Activated T-cell treated with anti-CD3 and anti-CD28 coated beads, Interleukin-2, amount 50 U/mL, for 1 hour (primary cell): Measurements from ENCODE around the gene SNX30.

Experiments used
- DNase-seq: peaks from one replicate; pipeline ENCODE4 v3.0.0-alpha.2; 2020

Gene SNX30

DNA sequence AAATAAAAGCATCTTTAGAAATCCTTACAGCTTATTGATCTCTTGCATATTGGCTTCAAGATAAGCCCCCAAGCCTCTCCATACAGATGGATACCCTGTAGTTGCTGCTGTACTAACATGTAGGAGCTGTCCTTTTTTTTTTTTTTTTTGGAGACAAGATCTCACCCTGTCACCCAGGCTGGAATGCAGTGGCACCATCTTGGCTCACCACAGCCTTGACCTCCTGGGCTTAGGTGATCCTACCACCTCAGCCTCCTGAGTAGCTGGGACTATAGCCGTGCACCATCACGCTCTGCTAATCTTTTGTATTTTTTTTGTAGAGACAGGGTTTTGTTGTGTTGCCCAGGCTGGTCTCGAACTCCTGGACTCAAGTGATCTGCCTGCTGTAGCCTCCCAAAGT lies 35.4 kb downstream of the SNX30 start:
- DNase-seq: no peak

DNA sequence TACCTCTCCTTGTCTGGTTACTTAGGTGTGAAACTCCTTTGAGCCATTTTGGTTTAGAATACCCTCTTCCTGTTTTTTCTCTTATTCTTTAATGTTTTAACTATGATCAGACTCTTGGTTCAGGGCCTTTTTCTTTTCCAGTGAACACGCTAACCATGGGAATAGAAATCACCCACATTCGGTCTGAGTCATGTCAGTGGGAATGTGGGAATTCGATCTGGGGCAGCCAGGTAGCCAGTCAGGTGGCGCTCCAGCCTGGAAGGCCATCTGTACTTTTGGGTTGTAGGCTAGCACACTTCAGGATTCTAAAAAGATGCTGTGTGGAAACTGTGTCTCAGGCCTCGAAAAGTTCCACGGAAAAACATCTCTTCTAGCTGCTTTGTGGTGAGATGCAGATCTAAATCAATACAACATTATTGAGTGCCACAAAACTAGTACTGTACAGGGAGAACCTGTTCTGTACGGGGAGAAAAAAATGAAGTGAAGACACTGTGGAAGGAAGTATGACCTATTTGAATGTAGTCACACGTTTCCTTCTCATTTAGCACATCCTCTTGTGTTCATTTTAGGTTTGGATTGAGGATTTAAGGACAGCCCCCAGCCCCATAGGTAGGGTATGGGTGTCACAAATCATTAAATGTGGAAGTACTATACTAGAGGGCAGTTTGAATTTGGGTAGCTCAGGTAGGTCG lies 36.4 kb downstream of the SNX30 start:
- no peak for DNase-seq

GRCh38 chr9:112787978-112788377 lies 37.4 kb downstream of the SNX30 start:
- DNase-seq: no peak

DNA sequence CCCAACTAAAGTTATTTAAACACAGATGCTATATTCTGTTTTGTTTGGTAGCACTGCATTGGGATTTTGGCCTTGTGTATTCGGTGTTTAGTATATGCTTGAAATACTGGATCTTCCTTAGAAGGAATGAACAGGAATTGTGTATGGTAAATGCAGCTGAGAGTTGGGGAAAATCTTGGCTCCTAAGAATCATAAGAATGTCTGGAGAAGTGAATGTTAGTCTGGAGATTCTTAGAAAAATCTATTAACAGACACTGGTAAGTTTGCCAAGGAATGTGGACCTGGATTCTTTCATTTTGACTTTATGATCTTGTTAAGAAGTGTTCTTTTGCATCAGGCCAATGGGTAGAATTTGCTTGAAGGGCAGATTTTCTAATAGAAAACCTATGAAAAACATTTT lies 38.9 kb downstream of the SNX30 start:
- no peak for DNase-seq

- no peak for DNase-seq
These were observed 39.6 kb downstream of the SNX30 start for GRCh38 chr9:112789891-112790774.

DNA sequence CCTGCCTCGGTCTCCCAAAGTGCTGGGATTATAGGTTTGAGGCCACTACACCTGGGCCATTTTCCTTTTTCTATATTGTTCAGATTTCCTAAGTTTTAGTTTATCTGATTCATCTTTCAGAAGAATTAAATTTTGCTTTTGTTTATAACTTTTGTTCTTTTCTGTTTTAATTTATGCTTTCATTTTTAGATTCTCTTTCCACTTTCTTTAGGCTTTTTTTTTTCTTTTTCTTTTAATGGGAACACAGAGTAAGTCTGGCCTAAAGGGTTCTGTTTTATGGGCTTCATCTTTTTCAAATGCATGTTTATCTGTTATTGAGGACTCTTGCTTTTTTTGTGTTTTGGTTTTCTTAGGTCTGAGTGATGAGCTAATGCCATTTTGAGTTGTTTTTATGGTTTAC lies 42.1 kb downstream of the SNX30 start:
- no peak for DNase-seq

DNA sequence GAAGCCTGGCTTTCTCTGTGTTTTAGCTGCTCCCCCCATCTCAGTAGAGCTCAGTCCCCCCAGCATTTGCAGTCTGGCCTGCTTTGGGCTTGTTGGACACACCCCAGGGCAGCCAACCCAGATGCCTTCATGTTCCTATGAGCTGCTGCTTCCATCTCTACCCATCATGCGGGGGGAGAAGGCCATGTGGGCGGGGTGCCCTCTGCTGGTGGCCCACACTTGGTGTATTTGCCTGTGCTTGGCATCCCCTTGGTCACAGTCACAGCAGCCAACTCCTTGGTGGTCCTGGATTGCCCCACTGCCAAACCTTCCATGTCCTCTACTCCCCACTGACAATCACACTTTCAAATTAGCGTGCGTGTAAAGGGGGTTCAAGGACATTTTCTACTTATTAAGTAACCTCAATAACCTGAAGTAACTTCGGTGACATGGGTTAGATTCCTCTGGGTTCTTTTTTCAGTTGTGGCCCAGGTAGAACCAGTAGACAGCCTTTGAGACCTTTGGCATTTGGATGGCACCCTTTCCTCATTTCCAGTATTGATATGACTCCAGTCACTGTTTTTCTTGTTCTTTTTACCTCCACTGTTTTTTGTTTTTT lies 42.8 kb downstream of the SNX30 start:
- DNase-seq: peak; percentile 86

DNA sequence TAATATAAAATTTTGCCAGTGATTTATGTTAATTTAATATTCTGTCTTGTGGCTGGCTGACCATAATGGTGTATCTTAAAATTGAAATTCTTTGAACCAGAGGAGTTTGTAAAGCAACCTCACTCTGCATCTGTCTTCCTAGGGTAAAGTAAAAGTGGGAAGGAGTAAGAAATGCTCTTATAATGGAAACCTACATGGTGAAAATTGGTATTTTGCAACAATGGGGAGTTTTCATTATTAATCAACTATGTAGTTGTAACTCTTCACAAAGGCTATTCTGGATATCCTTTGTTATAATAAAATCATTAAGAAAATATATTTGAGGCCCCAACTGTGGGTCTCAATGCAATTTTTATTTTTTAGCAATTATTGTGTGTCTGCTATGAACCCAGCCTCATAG lies 44.2 kb downstream of the SNX30 start:
- DNase-seq: no peak

DNA sequence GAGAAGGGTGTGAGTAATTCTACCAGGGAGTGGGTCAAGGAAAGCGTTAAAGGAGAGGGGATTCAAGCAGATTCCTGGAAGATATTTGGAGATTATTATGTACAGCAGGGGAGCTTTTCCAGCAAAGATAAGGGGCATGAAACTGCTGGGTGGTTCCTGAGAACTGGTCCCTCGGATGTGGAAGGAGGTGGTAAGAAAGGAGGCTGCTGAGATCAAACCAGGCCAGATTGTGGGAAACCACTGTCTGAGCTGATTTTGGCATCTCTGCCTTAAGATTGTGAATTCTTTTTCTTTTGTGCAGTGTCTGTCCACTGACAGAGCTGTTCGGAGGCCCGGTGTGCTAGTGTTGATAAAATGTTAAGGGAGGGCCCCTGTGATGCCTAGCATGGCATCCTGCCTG lies 45.4 kb downstream of the SNX30 start:
- no peak for DNase-seq

DNA sequence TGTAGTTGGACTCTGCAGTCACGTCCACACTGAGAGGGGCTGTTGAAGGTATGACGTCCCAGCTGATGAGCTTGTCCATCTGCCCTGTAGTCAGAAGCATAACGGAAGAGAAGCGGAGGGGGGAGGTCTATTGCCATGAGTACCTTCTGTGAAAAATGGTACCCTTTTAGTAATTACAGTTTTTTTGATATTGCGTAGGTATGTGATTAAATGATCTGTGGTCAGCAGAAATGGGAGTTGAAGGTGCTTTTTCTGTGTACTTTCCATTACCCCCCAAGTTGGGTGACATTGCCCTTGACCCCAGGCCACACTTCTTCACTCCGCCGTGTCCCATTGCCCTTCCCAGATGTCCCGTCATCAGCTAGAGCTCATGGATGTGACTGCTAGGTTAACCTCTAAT lies 45.9 kb downstream of the SNX30 start:
- DNase-seq: no peak

GRCh38 chr9:112809351-112809848 lies 58.8 kb downstream of the SNX30 start:
- no peak for DNase-seq

- DNase-seq: no peak
These were observed 59.3 kb downstream of the SNX30 start for GRCh38 chr9:112809906-112810305.

DNA sequence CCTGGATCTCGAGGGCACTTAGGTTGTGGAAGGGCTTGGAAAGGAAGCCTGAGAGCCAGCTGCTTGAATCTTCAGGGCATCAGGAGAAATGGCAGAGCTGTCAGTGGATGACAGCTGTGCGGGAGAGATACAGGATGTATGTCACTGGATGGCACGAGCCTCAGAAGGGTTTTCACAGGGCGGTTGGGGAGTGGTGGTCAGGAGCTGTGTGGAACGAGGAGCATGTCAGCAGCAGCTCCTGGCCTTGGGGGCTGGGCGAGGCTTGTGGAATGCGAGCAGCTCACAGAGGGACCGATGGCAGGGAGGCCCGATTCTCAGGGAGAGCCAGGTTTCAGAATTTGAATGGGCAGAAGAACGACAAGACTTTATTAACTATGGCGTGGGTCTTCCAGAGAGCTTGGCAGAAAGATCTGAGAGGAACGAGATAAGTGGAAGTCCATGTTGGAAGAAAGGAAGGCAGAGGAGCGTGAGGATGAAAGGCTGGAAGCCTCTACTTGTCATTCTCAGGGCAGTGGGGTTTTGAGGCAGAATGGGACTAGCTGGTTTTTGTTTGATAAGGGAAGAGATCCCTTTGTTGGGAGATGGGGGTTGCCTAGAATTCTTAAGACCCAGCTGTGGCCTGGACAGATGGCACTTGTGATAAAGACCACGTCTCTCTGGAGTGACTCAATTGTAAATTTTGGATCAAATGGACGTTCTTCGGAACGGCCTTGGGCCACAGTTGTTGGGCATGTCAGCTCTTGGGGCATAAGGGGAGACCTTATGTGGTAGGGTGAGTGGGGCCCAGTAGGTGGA lies 60.3 kb downstream of the SNX30 start:
- DNase-seq: no peak

DNA sequence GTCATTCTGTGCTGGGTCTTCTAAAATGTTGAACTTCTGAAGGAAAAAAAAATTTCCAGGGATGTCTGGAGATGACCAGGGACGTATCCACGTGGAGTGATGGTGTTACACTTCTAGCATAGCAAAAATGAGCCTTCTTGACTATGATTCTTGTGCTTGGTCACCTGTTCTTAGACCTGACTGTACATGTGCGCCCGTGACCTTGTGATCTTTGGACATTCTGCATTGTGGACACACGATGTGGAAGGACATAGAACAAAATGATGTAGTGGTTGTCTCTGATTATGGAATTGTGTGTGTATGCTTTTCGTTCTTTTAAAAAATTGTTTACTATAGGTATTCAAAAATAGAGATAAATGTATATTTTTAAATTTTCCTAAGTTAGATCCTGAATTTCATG lies 61.0 kb downstream of the SNX30 start:
- no peak for DNase-seq

GRCh38 chr9:112815868-112816267 lies 65.3 kb downstream of the SNX30 start:
- DNase-seq: no peak

DNA sequence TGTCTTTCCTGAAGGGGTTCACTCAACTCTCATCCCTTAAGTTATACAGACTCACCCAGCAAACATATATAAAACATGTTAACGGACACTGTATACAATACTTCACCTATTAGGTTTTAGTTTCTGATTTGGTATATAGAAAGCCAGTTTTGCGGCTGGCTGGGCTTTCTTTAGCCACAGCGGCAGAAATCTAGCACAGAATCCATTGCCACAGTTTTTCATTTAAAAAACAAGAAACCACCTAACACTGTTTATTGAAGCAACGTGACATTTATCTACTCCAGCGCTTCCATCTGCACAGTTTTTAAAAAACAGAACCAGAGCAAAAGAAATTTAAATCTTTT lies 67.3 kb downstream of the SNX30 start:
- DNase-seq: no peak

DNA sequence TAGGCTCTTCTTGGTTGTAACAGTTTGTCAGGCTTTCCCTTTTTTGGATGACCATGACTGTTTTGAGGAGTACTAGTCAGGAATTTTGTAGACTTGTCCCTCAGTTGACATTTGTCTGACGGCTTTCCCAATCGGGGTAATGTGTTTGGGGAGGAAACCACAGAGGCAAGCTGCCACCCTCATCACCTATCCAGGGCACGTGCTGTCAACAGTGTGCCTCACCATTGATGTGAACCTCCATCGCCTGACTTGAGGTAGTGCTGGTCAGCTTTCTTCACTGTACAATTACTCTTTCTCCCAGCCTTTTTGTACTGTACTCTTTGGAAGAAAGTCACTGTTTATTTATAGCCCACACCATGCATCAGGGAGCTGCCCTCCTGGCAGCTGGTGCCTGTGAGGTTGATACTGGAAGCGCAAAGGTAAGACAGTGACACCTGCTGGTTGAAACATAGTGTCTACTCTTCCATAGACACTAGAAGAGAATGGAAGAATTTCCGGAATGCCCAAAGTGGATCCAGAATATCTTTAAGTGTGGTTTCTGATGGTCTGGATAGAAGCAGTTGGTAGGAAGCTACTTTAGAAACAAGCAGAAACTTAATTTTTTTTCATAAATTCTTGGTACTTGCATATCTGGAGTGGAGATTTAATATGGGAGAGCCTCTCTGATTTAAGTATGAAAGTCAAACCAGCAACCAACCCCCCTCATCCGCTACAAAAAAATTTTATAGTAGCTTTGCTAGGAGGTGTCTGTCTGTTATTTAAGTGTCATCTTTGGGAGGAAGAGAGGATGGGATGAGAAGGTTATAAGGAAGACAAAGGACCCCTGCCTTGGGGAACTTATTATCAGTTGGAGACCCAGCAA lies 69.3 kb downstream of the SNX30 start:
- no peak for DNase-seq

DNA sequence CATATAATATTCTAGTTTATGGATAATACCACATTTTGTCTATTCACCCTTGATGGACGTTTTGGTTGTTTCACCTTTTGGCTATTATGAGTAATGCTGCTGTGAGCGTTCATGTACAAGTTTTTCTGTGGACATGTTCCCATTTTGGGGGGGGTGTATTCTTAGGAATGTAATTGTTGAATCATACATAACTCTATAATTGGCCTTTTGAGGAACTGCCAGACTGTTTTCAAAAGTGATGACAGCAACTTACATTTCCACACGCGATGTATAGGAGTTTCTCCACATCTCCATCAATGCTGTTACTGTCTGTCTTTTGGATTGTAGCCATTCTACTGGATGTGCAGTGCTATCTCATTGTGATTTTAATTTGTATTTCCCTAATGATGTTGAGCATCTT lies 70.3 kb downstream of the SNX30 start:
- DNase-seq: no peak

DNA sequence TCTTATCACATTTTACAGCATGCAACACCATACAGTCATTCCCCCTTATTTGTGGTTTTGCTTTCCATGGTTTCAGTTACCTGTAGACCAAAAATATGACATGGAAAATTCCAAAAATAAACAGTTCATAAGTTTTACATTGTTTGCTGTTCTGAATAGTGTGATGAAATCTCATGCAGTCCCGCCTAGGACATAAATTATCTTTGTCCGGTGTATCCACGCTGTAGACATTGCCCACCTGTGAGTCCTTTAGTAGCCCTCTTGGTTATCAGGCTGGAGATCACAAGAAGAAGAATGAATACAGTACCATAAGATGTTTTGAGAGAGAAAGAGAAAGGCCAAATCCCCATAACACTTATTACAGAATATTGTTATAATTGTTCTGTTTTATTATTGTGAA lies 72.1 kb downstream of the SNX30 start:
- no peak for DNase-seq

- no peak for DNase-seq
These were observed 72.7 kb downstream of the SNX30 start for GRCh38 chr9:112823257-112823656.

- DNase-seq: no peak
These were observed 80.8 kb downstream of the SNX30 start for GRCh38 chr9:112831281-112831851.

GRCh38 chr9:112831969-112832368 lies 81.4 kb downstream of the SNX30 start:
- DNase-seq: no peak
